HepG2 (cell line): ENCODE results near the gene RPS28. TPM values are rescaled to one million over a fixed set of nuclear protein-coding genes. Genes with fewer than 3 reads are reported as not detected.
A peak's percentile ranks its signal among the peaks of the same experiment; 100 is the strongest.

Source experiments
- BHLHE40 ChIP-seq: IDR thresholded peaks from 2 replicates; pipeline ENCODE4 v1.6.1; 2011; ENCODE audit warnings: low read length, improper control_type of control experiment
- CBX2 ChIP-seq, 2 experiments: fragments of 200-600 bp in 1 of 2; sonication (generic); formaldehyde crosslinking in 1 of 2; IDR thresholded peaks; 2 replicates each; pipeline versions ENCODE4 v1.7.0 to v1.8.1; 2018 to 2022; ENCODE audit warnings: low read depth in 2 of 2, low read length in 1 of 2, mild to moderate bottlenecking in 1 of 2, missing genetic modification reagents in 1 of 2
- DNMT3B ChIP-seq: conservative IDR thresholded peaks from 2 replicates; pipeline ENCODE4 v1.6.1; 2016; ENCODE audit warnings: missing biosample characterization, control low read depth
- ETV5 ChIP-seq: IDR thresholded peaks from 2 replicates; pipeline ENCODE4 v1.6.1; 2018; ENCODE audit warnings: missing biosample characterization, missing genetic modification reagents, inconsistent platforms, borderline replicate concordance
- GABPA ChIP-seq, 2 experiments: IDR thresholded peaks; 2 replicates each; pipeline ENCODE4 v1.6.1; 2011 to 2016; ENCODE audit warnings: low read depth in 2 of 2, low read length in 1 of 2, missing biosample characterization in 1 of 2, missing genetic modification characterization in 1 of 2
- HMG20B ChIP-seq: conservative IDR thresholded peaks from 2 replicates; pipeline ENCODE4 v1.6.1; 2016; ENCODE audit warnings: missing genetic modification reagents, missing compliant biosample characterization
- JUN ChIP-seq: sonication (generic); formaldehyde crosslinking; IDR thresholded peaks from 2 replicates; pipeline ENCODE4 v1.4.0; 2020; ENCODE audit warnings: mild to moderate bottlenecking, missing genetic modification reagents
- KDM1A ChIP-seq: IDR thresholded peaks from 2 replicates; pipeline ENCODE4 v1.6.1; 2016; ENCODE audit warnings: missing compliant biosample characterization
- PHF8 ChIP-seq: sonication (generic); formaldehyde crosslinking; IDR thresholded peaks from 2 replicates; pipeline ENCODE4 v1.5.0; 2020; ENCODE audit warnings: missing genetic modification reagents
- PPARG ChIP-seq: conservative IDR thresholded peaks from 2 replicates; pipeline ENCODE4 v1.6.1; 2016; ENCODE audit warnings: missing biosample characterization, missing genetic modification reagents
- RELA ChIP-seq: sonication (generic); formaldehyde crosslinking; IDR thresholded peaks from 2 replicates; pipeline ENCODE4 v1.4.0; 2020; ENCODE audit warnings: missing genetic modification reagents
- SOX13 ChIP-seq, 3 experiments: fragments of 450-650 bp in 1 of 3; sonication (generic) in 1 of 3; formaldehyde crosslinking in 1 of 3; IDR thresholded peaks in 2 of 3; conservative IDR thresholded peaks in 1 of 3; 2 replicates each; pipeline versions ENCODE4 v1.5.0 to v1.6.1; 2016 to 2020; ENCODE audit warnings: antibody characterized with exemption in 1 of 3, mild to moderate bottlenecking in 1 of 3, missing compliant biosample characterization in 1 of 3, missing genetic modification reagents in 1 of 3, moderate library complexity in 1 of 3
- TAF1 ChIP-seq: sonication (generic); formaldehyde crosslinking; IDR thresholded peaks from 2 replicates; pipeline ENCODE4 v1.4.0; 2020; ENCODE audit warnings: missing genetic modification reagents
- ZNF326 ChIP-seq: sonication (generic); formaldehyde crosslinking; IDR thresholded peaks from 2 replicates; pipeline ENCODE4 v1.4.0; 2020; ENCODE audit warnings: missing genetic modification reagents, borderline replicate concordance
- ZNF546 ChIP-seq: sonication (generic); formaldehyde crosslinking; conservative IDR thresholded peaks from 2 replicates; pipeline ENCODE4 v1.8.1; 2023; ENCODE audit warnings: mild to moderate bottlenecking, missing genetic modification reagents
- ZNF816 ChIP-seq: sonication (generic); formaldehyde crosslinking; IDR thresholded peaks from 2 replicates; pipeline ENCODE4 v1.8.0; 2022; ENCODE audit warnings: missing genetic modification reagents, mild to moderate bottlenecking, borderline replicate concordance
- polyA plus RNA-seq, 8 experiments: library from polyadenylated mRNA; depleted of rRNA in 3 of 8; stranded (reverse) in 7 of 8; unstranded in 1 of 8; fragments of >200 nt; fragmentation: Illumina TruSeq in 4 of 8; extraction: Trizol in 4 of 8; gene quantifications; 2 replicates each; pipeline versions ENCODE4 v1.2.1 to v1.2.3, GENCODE V29; 2011 to 2016; ENCODE audit warnings: low read depth in 4 of 8, missing spikeins in 1 of 8, mixed read lengths in 1 of 8; ENCODE audit not compliant: insufficient read depth in 1 of 8
- total RNA-seq, 5 experiments: library from RNA; depleted of rRNA; stranded (reverse); fragments of >200 nt; fragmentation: Illumina TruSeq; extraction: Trizol; gene quantifications; 2 replicates each; pipeline ENCODE4 v1.2.3, GENCODE V29; 2016; ENCODE audit warnings: low read depth in 1 of 5
- TF ChIP-seq, protein P1 (sequence below): sonication (generic); formaldehyde crosslinking; IDR thresholded peaks from 2 replicates; pipeline ENCODE4 v1.4.0; 2020; ENCODE audit warnings: missing genetic modification reagents
- TF ChIP-seq, protein P2 (sequence below): sonication (generic); formaldehyde crosslinking; conservative IDR thresholded peaks from 2 replicates; pipeline ENCODE4 v1.8.0; 2022; ENCODE audit warnings: missing genetic modification reagents
- TF ChIP-seq, protein P3 (sequence below): sonication (generic); formaldehyde crosslinking; IDR thresholded peaks from 2 replicates; pipeline ENCODE4 v1.9.0; 2021; ENCODE audit warnings: missing genetic modification reagents, mild to moderate bottlenecking, borderline replicate concordance
- TF ChIP-seq, protein P4 (sequence below): IDR thresholded peaks from 2 replicates; pipeline ENCODE4 v1.6.1; 2016; ENCODE audit warnings: missing genetic modification reagents, missing compliant biosample characterization
- TF ChIP-seq, protein P5 (sequence below): sonication (generic); formaldehyde crosslinking; IDR thresholded peaks from 2 replicates; pipeline ENCODE4 v1.4.0; 2020; ENCODE audit warnings: mild to moderate bottlenecking, missing genetic modification reagents

The RPS28 gene
- total and polyA plus RNA-seq, 2 of the 13 experiments (the other 11 are each of a cell fraction or from before 2014, with no cell fraction given) = 281 to 545 TPM

DNA sequence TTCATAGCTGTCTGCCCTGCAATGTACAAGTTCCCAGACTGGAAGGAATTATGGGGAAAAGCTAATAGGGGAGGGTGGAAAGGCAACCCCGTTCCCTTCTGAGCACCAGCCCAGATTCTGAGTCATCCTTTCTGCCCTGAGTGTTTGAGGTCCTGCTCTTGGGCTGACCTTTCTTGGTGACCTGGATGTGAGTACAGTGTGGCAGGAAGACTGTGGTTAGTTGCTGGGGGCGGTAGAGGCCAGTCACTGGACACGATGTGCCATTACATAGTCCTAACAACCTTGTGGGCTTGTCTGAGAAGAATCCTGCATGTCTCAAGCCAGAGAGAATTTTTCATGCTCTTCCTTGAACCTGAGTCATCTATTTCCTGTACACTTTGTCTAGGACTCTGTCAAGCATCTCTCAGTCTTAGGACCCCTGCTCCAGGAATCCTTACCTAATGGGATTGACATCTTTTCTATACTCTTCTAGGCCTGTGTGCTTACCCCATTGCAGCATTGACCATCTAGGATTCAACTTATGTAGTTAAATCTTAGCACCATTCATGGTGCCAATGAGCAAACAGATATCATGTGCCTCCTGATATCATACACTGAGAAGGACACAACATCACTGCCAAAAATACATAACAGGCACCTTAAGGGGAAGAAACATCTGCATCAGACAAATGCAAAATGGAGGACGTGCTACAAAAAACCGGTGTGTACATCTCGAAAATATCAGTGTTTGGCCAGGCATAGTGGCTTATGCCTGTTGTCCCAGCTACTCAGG is 34.5 kb downstream of the RPS28 start (continued):
- no peak for TF ChIP-seq ZNF816 (CRISPR knock-in tag)
- no peak for TF ChIP-seq RELA
- TF ChIP-seq, protein P1, sequence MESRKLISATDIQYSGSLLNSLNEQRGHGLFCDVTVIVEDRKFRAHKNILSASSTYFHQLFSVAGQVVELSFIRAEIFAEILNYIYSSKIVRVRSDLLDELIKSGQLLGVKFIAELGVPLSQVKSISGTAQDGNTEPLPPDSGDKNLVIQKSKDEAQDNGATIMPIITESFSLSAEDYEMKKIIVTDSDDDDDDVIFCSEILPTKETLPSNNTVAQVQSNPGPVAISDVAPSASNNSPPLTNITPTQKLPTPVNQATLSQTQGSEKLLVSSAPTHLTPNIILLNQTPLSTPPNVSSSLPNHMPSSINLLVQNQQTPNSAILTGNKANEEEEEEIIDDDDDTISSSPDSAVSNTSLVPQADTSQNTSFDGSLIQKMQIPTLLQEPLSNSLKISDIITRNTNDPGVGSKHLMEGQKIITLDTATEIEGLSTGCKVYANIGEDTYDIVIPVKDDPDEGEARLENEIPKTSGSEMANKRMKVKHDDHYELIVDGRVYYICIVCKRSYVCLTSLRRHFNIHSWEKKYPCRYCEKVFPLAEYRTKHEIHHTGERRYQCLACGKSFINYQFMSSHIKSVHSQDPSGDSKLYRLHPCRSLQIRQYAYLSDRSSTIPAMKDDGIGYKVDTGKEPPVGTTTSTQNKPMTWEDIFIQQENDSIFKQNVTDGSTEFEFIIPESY (CRISPR knock-in tag) = peak; percentile 70
- 0 out of 2 replicates have a peak, but pooled peaks have one; percentile 25 for TF ChIP-seq DNMT3B (CRISPR knock-in tag)
- TF ChIP-seq, protein P2, sequence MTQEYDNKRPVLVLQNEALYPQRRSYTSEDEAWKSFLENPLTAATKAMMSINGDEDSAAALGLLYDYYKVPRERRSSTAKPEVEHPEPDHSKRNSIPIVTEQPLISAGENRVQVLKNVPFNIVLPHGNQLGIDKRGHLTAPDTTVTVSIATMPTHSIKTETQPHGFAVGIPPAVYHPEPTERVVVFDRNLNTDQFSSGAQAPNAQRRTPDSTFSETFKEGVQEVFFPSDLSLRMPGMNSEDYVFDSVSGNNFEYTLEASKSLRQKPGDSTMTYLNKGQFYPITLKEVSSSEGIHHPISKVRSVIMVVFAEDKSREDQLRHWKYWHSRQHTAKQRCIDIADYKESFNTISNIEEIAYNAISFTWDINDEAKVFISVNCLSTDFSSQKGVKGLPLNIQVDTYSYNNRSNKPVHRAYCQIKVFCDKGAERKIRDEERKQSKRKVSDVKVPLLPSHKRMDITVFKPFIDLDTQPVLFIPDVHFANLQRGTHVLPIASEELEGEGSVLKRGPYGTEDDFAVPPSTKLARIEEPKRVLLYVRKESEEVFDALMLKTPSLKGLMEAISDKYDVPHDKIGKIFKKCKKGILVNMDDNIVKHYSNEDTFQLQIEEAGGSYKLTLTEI = no peak
- TF ChIP-seq CBX2 (IDR thresholded peaks at IDR 0.05; ENCODE audit: low read depth, low read length) = no peak
- no peak for TF ChIP-seq CBX2 (CRISPR knock-in tag; IDR thresholded peaks at IDR 0.05; ENCODE audit: low read depth)
- TF ChIP-seq HMG20B (CRISPR knock-in tag) = no peak
- TF ChIP-seq ZNF546 (CRISPR knock-in tag) = no peak
- TF ChIP-seq KDM1A (CRISPR knock-in tag) = no peak
- TF ChIP-seq PPARG (CRISPR knock-in tag) = 0 out of 2 replicates have a peak, but pooled peaks have one; percentile 26
- TF ChIP-seq GABPA (IDR thresholded peaks at IDR 0.05; ENCODE audit: low read depth, low read length) = no peak
- peak; percentile 48 for TF ChIP-seq GABPA (CRISPR knock-in tag; IDR thresholded peaks at IDR 0.05; ENCODE audit: low read depth)
- no peak for TF ChIP-seq JUN (CRISPR knock-in tag)
- TF ChIP-seq, protein P3, sequence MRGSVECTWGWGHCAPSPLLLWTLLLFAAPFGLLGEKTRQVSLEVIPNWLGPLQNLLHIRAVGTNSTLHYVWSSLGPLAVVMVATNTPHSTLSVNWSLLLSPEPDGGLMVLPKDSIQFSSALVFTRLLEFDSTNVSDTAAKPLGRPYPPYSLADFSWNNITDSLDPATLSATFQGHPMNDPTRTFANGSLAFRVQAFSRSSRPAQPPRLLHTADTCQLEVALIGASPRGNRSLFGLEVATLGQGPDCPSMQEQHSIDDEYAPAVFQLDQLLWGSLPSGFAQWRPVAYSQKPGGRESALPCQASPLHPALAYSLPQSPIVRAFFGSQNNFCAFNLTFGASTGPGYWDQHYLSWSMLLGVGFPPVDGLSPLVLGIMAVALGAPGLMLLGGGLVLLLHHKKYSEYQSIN = no peak
- TF ChIP-seq BHLHE40 = no peak
- TF ChIP-seq PHF8 (CRISPR knock-in tag) = no peak
- TF ChIP-seq SOX13 (IDR thresholded peaks at IDR 0.05) = no peak
- TF ChIP-seq SOX13 (CRISPR knock-in tag; conservative IDR thresholded peaks at IDR 0.05 in 1 of 2, IDR thresholded peaks at IDR 0.05 in 1 of 2) = peak in 1 of 2 experiments; percentile 68; a peak in 2 of 4 replicates
- TF ChIP-seq, protein P4, sequence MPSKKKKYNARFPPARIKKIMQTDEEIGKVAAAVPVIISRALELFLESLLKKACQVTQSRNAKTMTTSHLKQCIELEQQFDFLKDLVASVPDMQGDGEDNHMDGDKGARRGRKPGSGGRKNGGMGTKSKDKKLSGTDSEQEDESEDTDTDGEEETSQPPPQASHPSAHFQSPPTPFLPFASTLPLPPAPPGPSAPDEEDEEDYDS = no peak; the same call in 1 of the 2 replicates
- TF ChIP-seq TAF1 = no peak
- peak; percentile 80; the same call in 1 of the 2 replicates for TF ChIP-seq ETV5 (CRISPR knock-in tag)
- TF ChIP-seq, protein P5, sequence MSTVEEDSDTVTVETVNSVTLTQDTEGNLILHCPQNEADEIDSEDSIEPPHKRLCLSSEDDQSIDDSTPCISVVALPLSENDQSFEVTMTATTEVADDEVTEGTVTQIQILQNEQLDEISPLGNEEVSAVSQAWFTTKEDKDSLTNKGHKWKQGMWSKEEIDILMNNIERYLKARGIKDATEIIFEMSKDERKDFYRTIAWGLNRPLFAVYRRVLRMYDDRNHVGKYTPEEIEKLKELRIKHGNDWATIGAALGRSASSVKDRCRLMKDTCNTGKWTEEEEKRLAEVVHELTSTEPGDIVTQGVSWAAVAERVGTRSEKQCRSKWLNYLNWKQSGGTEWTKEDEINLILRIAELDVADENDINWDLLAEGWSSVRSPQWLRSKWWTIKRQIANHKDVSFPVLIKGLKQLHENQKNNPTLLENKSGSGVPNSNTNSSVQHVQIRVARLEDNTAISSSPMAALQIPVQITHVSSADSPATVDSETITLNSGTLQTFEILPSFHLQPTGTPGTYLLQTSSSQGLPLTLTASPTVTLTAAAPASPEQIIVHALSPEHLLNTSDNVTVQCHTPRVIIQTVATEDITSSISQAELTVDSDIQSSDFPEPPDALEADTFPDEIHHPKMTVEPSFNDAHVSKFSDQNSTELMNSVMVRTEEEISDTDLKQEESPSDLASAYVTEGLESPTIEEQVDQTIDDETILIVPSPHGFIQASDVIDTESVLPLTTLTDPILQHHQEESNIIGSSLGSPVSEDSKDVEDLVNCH = no peak
- TF ChIP-seq ZNF326 (CRISPR knock-in tag) = no peak
